ENCODE results near the gene ASRGL1. TPM values are rescaled to one million over a fixed set of nuclear protein-coding genes. Genes with fewer than 3 reads are reported as not detected.
A peak's percentile ranks its signal among the peaks of the same experiment; 100 is the strongest.
"Not testable (repeated sequence)": the region's sequence is repeated elsewhere in the genome, so short reads cannot be mapped to it uniquely, and the experiment has no call there.

The ASRGL1 gene
- total and polyA plus RNA-seq, 2 donors from 2014 or later: 62.2 to 85.6 TPM

DNA sequence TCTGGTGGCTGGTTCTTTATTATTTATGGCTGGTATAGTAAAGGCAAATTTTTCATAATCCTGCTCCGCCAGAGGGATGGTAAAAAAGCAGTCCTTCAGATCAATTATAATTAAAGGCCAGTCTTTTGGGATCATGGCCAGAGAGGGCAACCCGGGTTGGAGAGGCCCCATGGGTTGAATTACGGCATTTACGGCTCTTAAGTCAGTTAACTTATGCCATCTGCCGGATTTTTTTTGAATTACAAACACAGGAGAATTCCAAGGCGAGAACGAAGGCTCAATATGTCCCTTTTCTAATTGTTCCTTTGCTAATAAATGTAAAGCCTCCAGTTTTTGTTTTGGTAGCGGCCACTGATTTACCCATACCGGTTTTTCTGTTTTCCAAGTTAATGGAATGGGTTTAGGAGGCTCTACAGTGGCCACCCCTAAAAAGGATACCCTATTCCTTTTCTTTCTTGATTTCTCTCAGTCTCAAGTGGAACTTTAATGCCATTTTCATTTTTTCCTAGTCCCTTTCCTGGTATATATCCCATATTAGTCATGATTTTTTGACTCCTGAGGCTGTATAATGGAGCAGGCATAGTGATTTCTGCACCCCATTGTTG is 41.3 kb downstream of the ASRGL1 start:
- H3K9ac ChIP-seq (ENCODE audit: low read length in 3 of 3); H3K27me3 ChIP-seq (ENCODE audit: control insufficient read depth, insufficient read depth, low read length); H3K4me3 ChIP-seq (ENCODE audit: low read length in 3 of 3); H3K36me3 ChIP-seq (ENCODE audit: control insufficient read depth in 2 of 3, insufficient read depth in 3 of 3, low read length in 3 of 3); intact Hi-C loops (cut with DNase I); H3K9me3 ChIP-seq (ENCODE audit: control insufficient read depth in 2 of 3, insufficient read depth in 1 of 3, low read length in 3 of 3); FAIRE-seq; H3K4me1 ChIP-seq (ENCODE audit: control insufficient read depth in 2 of 3, insufficient read depth in 2 of 3, low read depth in 1 of 3, low read length in 3 of 3); H3K27ac ChIP-seq (ENCODE audit: low read depth in 2 of 2, low read length in 2 of 2): not testable (repeated sequence)
- TF ChIP-seq, protein P1, sequence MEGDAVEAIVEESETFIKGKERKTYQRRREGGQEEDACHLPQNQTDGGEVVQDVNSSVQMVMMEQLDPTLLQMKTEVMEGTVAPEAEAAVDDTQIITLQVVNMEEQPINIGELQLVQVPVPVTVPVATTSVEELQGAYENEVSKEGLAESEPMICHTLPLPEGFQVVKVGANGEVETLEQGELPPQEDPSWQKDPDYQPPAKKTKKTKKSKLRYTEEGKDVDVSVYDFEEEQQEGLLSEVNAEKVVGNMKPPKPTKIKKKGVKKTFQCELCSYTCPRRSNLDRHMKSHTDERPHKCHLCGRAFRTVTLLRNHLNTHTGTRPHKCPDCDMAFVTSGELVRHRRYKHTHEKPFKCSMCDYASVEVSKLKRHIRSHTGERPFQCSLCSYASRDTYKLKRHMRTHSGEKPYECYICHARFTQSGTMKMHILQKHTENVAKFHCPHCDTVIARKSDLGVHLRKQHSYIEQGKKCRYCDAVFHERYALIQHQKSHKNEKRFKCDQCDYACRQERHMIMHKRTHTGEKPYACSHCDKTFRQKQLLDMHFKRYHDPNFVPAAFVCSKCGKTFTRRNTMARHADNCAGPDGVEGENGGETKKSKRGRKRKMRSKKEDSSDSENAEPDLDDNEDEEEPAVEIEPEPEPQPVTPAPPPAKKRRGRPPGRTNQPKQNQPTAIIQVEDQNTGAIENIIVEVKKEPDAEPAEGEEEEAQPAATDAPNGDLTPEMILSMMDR (IDR thresholded peaks at IDR 0.05; ENCODE audit: borderline replicate concordance, extremely low read depth, insufficient read depth): peak; percentile 59
- DNase-seq: peak in 2 of 5 donors; percentile 60 to 66

DNA sequence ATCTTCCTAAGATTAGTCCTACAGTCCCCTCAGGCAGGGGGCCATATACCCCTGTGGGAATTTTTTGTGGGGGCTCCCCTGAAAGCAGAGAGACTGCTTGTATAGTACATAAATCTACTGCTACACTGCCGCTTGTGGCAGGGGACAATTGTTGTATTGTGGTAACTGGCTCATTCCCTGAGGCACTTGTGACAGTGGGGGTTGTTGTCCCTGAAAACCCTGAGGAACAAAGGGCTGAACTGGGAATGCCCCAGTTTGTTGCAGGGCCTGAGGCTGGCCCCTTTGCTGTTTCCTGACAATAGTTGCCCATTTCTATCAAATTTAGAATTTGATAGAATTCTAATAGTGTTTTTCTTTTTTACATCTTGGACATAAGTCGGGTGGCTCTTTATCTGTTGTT is 42.3 kb downstream of the ASRGL1 start:
- H3K4me3 ChIP-seq (ENCODE audit: low read length in 3 of 3); H3K4me1 ChIP-seq (ENCODE audit: control insufficient read depth in 2 of 3, insufficient read depth in 2 of 3, low read depth in 1 of 3, low read length in 3 of 3); intact Hi-C loops (cut with DNase I); DNase-seq; H3K9ac ChIP-seq (ENCODE audit: low read length in 3 of 3); H3K27me3 ChIP-seq (ENCODE audit: control insufficient read depth, insufficient read depth, low read length); H3K9me3 ChIP-seq (ENCODE audit: control insufficient read depth in 2 of 3, insufficient read depth in 1 of 3, low read length in 3 of 3); FAIRE-seq; H3K36me3 ChIP-seq (ENCODE audit: control insufficient read depth in 2 of 3, insufficient read depth in 3 of 3, low read length in 3 of 3); H3K27ac ChIP-seq (ENCODE audit: low read depth in 2 of 2, low read length in 2 of 2): not testable (repeated sequence)

DNA sequence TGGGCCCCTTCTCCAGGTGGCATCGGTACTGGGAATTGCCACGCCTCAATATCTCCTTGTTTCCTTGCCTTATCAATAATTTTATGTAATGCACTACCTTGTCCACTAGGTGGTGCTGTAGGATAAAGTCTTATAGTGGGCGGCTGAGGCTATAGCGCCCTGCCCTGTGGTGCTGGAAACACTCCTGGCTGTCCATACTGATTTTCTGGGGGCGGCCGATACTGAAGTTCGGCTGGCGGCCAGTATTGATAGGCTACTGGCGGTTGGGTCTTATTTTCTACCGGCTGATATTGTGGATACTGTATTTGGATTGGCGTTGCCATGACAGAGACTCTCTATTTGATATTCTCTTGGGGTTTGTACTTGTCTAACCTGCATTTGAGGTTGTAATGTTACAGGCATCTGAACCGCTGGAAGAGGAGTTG is 43.6 kb downstream of the ASRGL1 start:
- FAIRE-seq; H3K36me3 ChIP-seq (ENCODE audit: control insufficient read depth in 2 of 3, insufficient read depth in 3 of 3, low read length in 3 of 3); H3K27me3 ChIP-seq (ENCODE audit: control insufficient read depth, insufficient read depth, low read length); H3K9me3 ChIP-seq (ENCODE audit: control insufficient read depth in 2 of 3, insufficient read depth in 1 of 3, low read length in 3 of 3); H3K27ac ChIP-seq (ENCODE audit: low read depth in 2 of 2, low read length in 2 of 2); H3K4me1 ChIP-seq (ENCODE audit: control insufficient read depth in 2 of 3, insufficient read depth in 2 of 3, low read depth in 1 of 3, low read length in 3 of 3); intact Hi-C loops (cut with DNase I); H3K4me3 ChIP-seq (ENCODE audit: low read length in 3 of 3): not testable (repeated sequence)
- peak overlapping the region in 1 of 3 donors; percentile 34 for H3K9ac ChIP-seq (ENCODE audit: low read length in 3 of 3)
- DNase-seq: peak in 4 of 5 donors; percentile 45 to 86 (median 72)
- TF ChIP-seq, protein P1 (IDR thresholded peaks at IDR 0.05; ENCODE audit: borderline replicate concordance, extremely low read depth, insufficient read depth): peak; percentile 89

GRCh38 chr11:62383822-62384221 is 46.6 kb downstream of the ASRGL1 start:
- TF ChIP-seq, protein P1 (IDR thresholded peaks at IDR 0.05; ENCODE audit: borderline replicate concordance, extremely low read depth, insufficient read depth): no peak
- intact Hi-C loops (cut with DNase I): no loop called here
- FAIRE-seq (no peak), DNase-seq (no peak)
- H3K27me3 ChIP-seq (ENCODE audit: control insufficient read depth, insufficient read depth, low read length): no peaks in the 10 kb centered on the region
- H3K9ac ChIP-seq (ENCODE audit: low read length in 3 of 3): no peak overlapping the region
- no peaks in the 10 kb centered on the region for H3K36me3 ChIP-seq (ENCODE audit: control insufficient read depth in 2 of 3, insufficient read depth in 3 of 3, low read length in 3 of 3)
- H3K9me3 ChIP-seq (ENCODE audit: control insufficient read depth in 2 of 3, insufficient read depth in 1 of 3, low read length in 3 of 3): no peaks in the 10 kb centered on the region
- H3K27ac ChIP-seq (ENCODE audit: low read depth in 2 of 2, low read length in 2 of 2): no peak overlapping the region
- H3K4me3 ChIP-seq (ENCODE audit: low read length in 3 of 3): no peak overlapping the region
- H3K4me1 ChIP-seq (ENCODE audit: control insufficient read depth in 2 of 3, insufficient read depth in 2 of 3, low read depth in 1 of 3, low read length in 3 of 3): no peaks in the 10 kb centered on the region

- H3K27me3 ChIP-seq (ENCODE audit: control insufficient read depth, insufficient read depth, low read length); H3K36me3 ChIP-seq (ENCODE audit: control insufficient read depth in 2 of 3, insufficient read depth in 3 of 3, low read length in 3 of 3); H3K9ac ChIP-seq (ENCODE audit: low read length in 3 of 3); FAIRE-seq; H3K4me3 ChIP-seq (ENCODE audit: low read length in 3 of 3); H3K4me1 ChIP-seq (ENCODE audit: control insufficient read depth in 2 of 3, insufficient read depth in 2 of 3, low read depth in 1 of 3, low read length in 3 of 3); H3K9me3 ChIP-seq (ENCODE audit: control insufficient read depth in 2 of 3, insufficient read depth in 1 of 3, low read length in 3 of 3); DNase-seq; intact Hi-C loops (cut with DNase I); H3K27ac ChIP-seq (ENCODE audit: low read depth in 2 of 2, low read length in 2 of 2): not testable (repeated sequence)
Measured at GRCh38 chr11:62386083-62386482, 48.8 kb downstream of the ASRGL1 start.
